ENCODE measurements around the gene TBC1D14. TPM values are rescaled to one million over a fixed set of nuclear protein-coding genes. Genes with fewer than 3 reads are reported as not detected.
"Not testable (repeated sequence)": the region's sequence is repeated elsewhere in the genome, so short reads cannot be mapped to it uniquely, and the experiment has no call there.

TBC1D14 gene
- polyA plus RNA-seq, 1 donor from 2014 or later, result 28.2 TPM

DNA sequence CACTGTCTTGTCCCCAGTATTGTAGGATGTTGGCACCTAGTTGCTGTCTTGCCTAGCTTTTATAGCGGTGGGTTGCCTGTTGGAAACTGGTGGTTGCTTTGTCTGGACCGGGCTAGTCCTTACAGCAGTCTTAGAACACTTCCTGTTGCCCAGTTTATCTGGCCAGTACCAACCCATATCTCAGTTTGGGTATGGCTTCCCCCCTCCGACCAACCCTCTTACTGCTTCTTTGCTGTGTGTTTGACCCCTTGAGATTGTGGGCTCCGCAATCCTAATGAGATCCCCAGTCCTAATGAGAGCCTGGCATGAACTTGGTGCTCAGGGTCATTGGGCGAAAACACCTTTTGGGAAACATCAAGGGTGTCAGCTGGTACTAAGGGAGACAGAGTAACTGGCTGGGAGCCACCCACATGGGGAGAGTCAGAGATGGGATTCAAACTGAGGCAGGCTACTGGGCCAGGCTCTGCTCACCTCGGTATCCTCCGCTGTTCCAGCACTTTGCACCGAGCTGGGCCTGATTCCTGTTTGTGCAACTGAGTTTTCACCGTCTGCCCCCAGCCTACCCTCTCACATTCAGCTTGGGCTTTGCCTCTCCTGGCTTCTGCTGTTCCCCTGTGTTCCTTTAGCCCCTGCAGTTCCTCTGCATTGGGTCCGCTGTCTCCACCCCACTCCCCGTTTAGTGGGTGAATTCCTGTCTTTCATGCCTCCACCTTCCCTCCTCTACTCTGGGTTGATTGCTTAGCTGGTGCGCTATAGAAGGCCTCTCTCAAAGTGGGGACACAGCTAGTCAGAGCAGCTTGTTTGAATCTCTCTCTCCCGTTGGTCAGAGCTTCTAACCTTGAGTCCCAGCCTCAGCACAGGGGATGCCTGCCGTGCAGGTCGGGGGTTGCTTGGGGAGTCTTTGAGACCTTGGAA, 1.6 kb downstream of the TBC1D14 start:
- H3K4me1 Mint-ChIP-seq, result peaks cover 18 to 31% (median 26%) of the 10 kb centered on the region in 3 donors
- peak overlapping the region; percentile 39 to 86 (median 80) for H3K27ac Mint-ChIP-seq
- no peaks in the 10 kb centered on the region for H3K9me3 Mint-ChIP-seq
- no peaks in the 10 kb centered on the region for H3K36me3 Mint-ChIP-seq
- H3K4me3 Mint-ChIP-seq, result peak overlapping the region; percentile 86 to 95 (median 94)
- peaks cover 15% of the 10 kb centered on the region for H3K27me3 Mint-ChIP-seq

DNA sequence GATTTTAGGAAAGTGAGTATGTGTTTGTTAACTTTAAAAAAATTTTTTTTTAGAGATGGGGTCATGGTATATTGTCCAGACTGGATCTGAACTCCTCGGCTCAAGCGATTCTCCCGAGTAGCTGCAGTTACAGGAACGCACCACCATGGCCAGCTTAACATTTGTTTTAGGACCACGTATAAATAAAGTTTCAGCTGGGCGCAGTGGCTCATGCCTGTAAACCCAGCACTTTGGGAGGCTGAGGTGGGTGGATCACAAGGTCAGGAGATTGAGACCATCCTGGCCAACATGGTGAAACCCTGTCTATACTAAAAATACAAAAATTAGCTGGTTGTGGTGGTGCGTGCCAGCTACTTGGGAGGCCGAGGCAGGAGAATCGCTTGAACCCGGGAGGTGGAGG, 2.3 kb downstream of the TBC1D14 start:
- peaks cover 13% of the 10 kb centered on the region for H3K27me3 Mint-ChIP-seq
- peak overlapping the region in 2 of 3 donors; percentile 62 to 86 for H3K27ac Mint-ChIP-seq
- H3K36me3 Mint-ChIP-seq, H3K9me3 Mint-ChIP-seq: not testable (repeated sequence)
- H3K4me3 Mint-ChIP-seq, result peak overlapping the region in 2 of 4 donors; percentile 27 to 95
- peaks cover 24 to 38% (median 33%) of the 10 kb centered on the region in 3 donors for H3K4me1 Mint-ChIP-seq

DNA sequence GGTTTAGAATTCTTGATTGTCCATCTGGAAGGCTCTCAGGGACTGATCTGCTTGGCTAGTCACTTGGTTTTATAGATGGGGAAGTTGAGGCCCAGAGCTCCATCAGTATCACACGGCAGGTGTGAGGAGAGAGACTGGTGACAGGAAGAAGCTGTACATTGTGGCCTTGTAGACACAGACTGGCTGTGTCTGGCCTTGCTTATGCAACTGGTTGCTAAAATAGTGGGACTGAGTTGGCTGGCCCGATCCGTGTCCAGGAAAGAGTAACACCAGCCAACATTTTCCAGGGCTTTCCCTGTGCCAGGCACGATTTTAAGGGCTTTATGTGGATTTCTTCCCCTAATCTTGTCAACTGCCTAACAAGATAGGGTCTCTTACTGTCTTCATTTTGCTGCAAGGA, 2.8 kb downstream of the TBC1D14 start:
- Mint-ChIP-seq H3K4me3 (peak overlapping the region in 3 of 4 donors; percentile 34 to 95 (median 61)), H3K4me1 (peaks cover 29 to 41% (median 39%) of the 10 kb centered on the region in 3 donors), H3K36me3 (no peaks in the 10 kb centered on the region), H3K27me3 (peaks cover 8% of the 10 kb centered on the region), H3K9me3 (no peaks in the 10 kb centered on the region), H3K27ac (peak overlapping the region; percentile 62 to 73 (median 68))

DNA sequence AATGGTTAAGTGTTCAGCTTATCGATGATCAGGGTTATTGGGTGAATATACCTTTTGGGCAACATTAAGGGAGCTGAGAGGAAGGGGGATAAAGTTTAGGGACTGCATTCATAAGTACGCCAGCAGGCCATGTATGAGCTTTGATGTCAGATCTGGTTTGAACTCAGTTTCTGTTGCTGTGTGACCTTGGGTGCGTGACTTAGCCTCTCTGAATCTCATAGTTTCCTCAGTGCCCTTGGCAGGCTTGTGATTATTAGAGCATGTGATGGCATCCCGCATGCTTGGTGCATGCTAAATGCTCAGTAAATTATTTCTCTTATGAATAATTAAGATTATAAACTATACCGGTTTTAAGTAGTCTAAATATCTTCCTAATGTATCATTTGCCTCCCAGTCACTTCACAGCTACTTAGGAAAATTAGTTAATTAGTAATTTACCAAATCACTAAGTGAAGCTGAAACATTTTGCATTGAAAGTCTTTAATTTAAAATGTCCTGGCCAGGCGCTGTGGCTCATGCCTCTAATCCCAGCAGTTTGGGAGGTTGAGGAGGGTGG, 3.8 kb downstream of the TBC1D14 start:
- Mint-ChIP-seq H3K27ac (no peak overlapping the region), H3K27me3 (peaks cover 4% of the 10 kb centered on the region), H3K4me3 (peak overlapping the region in 1 of 4 donors; percentile 95), H3K4me1 (peaks cover 38 to 46% (median 45%) of the 10 kb centered on the region in 3 donors), H3K36me3 (no peaks in the 10 kb centered on the region), H3K9me3 (no peaks in the 10 kb centered on the region)

DNA sequence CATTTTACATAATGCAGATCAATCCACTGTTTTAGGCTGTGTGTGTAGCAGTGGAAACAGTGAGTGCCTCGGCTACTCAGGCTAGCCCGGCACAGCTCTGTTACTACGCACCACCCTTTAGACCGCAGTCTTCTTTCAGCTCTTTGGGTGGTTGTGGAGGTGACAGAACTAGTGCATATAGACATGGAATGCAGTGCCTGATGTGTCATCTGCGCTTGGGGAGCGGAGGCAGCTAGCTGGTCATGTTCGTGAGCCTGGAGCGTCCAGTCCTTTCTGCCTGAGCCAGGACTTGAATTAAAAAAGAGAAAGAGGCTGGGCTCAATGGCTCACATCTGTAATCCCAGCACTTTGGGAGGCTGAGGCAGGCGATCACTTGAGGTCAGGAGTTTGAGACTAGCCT, 4.8 kb downstream of the TBC1D14 start:
- Mint-ChIP-seq H3K4me1 (peaks cover 33 to 41% (median 40%) of the 10 kb centered on the region in 3 donors), H3K4me3 (no peak overlapping the region), H3K27ac (no peak overlapping the region), H3K36me3 (no peaks in the 10 kb centered on the region), H3K27me3 (peaks cover 4% of the 10 kb centered on the region), H3K9me3 (no peaks in the 10 kb centered on the region)

DNA sequence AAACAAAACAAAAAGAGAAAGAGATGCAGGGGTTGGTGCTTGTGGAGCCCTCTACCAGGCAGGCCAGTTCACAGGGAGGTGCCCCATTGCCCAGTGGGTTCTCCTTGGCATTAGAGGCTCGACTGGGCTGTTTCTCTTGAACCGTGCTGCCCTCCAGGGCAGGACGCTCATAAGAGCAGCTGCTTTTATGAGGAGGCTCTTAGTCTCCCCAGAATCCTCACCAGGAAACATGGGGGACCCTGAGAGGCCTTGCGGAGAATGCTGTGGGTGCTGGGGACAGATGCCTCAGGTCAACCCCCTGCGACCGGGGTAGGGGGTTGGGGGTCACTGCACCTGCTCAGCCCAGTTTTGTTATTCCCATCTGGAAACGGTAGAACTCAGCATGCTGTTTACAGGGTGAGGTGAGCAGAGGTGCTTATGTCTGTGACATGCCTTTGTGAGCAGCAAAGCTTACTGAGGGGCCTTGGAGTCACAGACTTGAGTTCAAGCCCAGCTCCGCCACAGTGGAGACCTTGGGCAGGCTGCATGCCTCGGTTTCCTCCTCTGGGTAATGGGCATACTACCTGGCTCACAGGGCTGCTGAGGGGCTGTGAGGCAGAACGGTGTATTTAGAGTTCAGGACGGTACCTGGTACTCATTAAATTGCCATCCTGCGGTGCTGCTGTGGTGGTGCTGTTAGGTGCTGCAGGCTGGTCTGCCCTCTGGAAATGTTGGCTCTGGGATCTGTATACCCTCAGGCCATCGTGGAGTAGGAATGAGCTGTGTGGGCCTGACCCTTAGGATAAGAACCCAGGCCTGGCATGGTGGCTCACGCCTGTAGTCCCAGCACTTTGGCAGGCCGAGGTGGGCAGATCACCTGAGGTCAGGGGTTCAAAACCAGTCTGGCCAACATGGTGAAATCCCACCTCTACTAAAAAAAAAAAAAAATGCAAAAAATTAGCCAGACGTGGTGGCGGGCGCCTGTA, 5.7 kb downstream of the TBC1D14 start:
- Mint-ChIP-seq H3K4me3 (no peak overlapping the region), H3K27me3 (peaks cover 4% of the 10 kb centered on the region), H3K9me3 (no peaks in the 10 kb centered on the region), H3K36me3 (no peaks in the 10 kb centered on the region), H3K4me1 (peaks cover 33 to 42% (median 40%) of the 10 kb centered on the region in 3 donors), H3K27ac (no peak overlapping the region)

DNA sequence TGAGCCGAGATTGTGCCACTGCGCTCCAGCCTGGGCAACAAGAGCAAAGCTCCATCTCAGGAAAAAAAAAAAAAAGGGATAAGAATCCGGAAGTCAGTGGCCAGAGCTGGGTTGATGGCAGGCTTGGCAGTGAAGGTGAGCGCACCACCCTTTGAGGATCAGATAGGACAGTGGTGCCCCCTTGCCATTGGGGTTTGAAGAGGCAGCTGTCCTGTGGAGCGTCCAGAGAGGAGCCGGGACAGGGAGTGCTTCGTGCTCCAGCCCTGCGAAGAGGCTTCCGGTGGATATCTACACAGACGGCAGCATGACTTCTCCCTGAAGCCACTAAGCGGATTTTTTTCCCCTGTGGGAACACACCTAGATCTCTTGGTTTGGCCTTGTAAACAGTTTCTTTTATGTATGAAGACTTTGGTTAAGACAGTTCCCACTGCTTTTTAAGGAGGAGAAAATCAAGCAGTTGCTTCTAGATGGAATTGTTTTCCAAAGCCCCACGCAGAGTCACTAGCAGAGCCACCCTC, 6.5 kb downstream of the TBC1D14 start:
- Mint-ChIP-seq H3K27me3 (no peaks in the 10 kb centered on the region), H3K4me1 (peaks cover 26 to 38% (median 33%) of the 10 kb centered on the region in 3 donors), H3K9me3 (no peaks in the 10 kb centered on the region), H3K27ac (peak overlapping the region in 2 of 3 donors; percentile 6 to 35), H3K36me3 (no peaks in the 10 kb centered on the region), H3K4me3 (peak overlapping the region in 2 of 4 donors; percentile 33 to 76)

DNA sequence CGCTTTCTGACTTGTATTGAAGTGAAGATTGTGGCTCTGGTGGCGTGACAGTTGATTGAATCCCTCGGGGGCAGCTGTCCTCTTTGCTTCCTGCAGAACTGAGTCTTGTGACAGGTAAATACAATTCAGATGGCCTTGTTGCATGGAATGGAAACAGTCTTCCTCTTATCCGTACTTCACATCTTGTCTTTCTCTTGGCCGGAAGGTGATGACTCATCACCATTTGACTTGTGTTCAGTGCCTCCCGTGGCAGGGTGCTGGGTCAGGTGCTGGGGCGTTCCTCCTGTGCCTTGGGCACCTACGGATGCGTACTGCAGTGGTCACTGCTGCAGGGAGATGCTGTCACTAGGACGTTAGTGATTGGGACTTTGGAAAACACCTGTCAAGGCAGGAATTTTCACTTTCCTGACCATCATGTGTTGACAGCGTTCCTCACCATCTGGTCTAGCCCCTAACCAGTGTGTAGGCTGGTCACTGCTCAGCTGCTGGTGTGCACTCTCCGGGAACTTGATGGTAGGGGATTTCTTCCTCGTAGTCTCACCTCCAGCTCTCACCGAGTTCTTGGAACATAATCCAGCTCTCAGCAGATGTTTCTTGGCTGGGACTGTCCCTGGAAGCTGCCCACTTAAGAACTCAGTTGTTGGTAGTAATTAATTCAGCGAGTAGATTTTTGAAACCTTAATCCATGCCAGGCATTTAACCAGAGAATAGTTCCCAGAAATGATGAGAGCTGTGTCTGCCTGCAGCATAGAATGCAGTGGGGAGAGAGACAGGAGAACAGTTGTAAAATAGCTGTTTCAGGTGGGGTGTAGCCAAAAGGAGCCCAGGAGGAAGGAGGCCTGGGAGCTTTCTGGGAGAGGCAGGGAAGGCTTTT, 7.2 kb downstream of the TBC1D14 start:
- H3K27me3 Mint-ChIP-seq, result no peaks in the 10 kb centered on the region
- H3K9me3 Mint-ChIP-seq, result no peaks in the 10 kb centered on the region
- H3K36me3 Mint-ChIP-seq, result no peaks in the 10 kb centered on the region
- peak overlapping the region in 2 of 3 donors; percentile 35 to 78 for H3K27ac Mint-ChIP-seq
- H3K4me1 Mint-ChIP-seq, result peaks cover 23 to 35% (median 28%) of the 10 kb centered on the region in 3 donors
- peak overlapping the region in 2 of 4 donors; percentile 76 for H3K4me3 Mint-ChIP-seq

DNA sequence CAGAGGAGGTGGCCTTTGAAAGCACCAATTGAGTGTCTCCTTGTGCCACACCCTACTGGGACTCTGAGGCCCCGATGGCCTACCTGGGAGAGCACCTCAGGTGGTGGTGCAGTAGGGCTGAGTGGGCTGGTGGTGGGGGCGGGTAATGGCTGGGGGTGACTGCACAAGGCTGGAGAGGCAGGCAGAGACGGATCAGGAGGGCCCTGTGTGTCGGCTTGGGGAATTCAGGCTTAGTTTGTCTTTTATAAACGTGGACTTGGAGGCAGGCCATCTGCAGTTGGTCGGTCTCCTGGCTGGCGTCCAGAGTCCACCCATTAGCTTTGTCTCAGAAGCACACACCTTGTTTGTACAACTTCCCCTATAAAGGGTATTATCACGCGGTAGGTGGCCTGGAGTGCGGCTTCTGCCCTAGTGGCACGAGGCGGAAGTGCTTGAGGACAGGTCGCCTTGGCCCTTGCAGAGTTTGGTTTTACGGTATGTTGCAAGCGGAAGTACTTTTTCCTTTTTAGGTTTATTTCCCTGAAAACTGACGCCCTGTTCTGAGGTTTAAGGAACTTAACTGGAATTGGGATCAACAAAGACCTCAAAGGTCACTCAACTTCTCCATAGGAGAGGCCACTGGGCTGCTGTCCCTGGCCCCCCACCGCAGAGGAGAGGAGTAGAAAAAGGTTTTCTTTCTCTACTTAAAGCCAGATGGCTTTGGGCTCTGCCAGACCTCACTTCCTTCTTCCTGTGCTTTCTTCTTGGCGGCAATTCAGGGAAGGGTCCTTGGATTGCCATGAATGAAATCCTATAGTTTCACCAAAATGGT, 8.0 kb downstream of the TBC1D14 start:
- H3K27me3 Mint-ChIP-seq, result no peaks in the 10 kb centered on the region
- H3K4me3 Mint-ChIP-seq, result peak overlapping the region in 3 of 4 donors; percentile 69 to 76 (median 74)
- H3K36me3 Mint-ChIP-seq, result peaks cover 1% of the 10 kb centered on the region
- peaks cover 21 to 31% (median 23%) of the 10 kb centered on the region in 3 donors for H3K4me1 Mint-ChIP-seq
- H3K9me3 Mint-ChIP-seq, result no peaks in the 10 kb centered on the region
- H3K27ac Mint-ChIP-seq, result peak overlapping the region; percentile 40 to 94 (median 78)

DNA sequence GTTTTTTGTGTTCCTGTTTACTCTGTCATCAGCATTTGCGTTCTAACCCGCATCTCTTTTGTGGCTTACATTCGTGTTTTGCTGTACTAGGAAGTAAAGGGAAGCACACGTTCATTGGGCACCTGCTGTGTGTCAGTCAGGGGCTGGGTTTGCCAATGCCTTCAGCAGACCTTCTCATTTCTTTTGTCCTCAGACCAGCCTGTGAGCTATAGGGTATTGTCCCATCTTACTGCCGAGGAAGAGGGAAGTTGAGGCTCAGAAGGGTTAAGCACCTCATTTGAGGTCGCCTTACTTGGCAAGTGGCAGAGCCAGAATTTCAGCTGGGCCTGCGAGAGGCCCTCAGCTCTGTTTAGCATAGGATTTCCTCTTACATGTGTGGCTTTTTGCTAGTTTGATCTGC, 8.7 kb downstream of the TBC1D14 start:
- Mint-ChIP-seq H3K4me1 (peaks cover 21 to 29% (median 23%) of the 10 kb centered on the region in 3 donors), H3K4me3 (peak overlapping the region in 3 of 4 donors; percentile 29 to 69 (median 34)), H3K36me3 (peaks cover 2% of the 10 kb centered on the region), H3K27ac (peak overlapping the region; percentile 40 to 94 (median 76)), H3K9me3 (no peaks in the 10 kb centered on the region), H3K27me3 (no peaks in the 10 kb centered on the region)

DNA sequence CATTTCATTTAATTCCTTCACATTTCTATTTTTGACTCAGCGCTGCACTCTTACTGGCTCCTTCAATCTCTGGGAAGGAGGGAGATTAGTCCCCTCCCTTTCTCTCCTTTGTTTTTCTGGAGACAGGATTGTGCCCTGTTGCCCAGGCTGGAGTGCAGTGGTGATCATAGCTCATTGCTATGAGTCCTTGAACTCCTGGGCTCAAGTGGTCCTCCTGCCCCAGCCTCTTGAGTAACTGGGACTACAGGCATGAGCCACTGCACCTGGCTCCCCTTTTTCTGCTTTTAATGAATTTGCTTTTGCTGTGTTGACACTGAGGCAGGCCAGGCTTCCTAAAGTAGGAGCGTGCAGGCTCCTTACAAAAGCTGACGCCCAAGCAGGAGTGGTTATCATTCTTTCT, 10.5 kb downstream of the TBC1D14 start:
- no peaks in the 10 kb centered on the region for H3K27me3 Mint-ChIP-seq
- H3K36me3 Mint-ChIP-seq, result peaks cover 3% of the 10 kb centered on the region
- H3K9me3 Mint-ChIP-seq, result no peaks in the 10 kb centered on the region
- H3K4me1 Mint-ChIP-seq, result peaks cover 21 to 29% (median 23%) of the 10 kb centered on the region in 3 donors
- H3K27ac Mint-ChIP-seq, result no peak overlapping the region
- H3K4me3 Mint-ChIP-seq, result no peak overlapping the region

DNA sequence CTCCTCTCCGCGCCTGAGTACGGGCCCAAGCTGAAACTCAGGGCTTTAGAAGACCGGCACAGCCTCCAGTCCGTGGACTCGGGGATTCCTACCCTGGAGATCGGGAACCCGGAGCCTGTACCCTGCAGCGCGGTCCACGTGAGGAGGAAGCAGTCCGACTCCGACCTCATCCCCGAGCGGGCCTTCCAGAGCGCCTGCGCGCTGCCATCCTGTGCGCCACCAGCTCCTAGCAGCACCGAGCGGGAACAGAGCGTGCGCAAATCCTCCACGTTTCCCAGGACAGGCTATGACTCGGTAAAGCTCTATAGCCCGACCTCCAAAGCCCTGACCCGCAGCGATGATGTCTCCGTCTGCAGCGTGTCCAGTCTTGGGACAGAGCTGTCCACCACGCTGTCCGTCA, 13.9 kb downstream of the TBC1D14 start:
- Mint-ChIP-seq H3K27ac (no peak overlapping the region), H3K36me3 (peaks cover 6% of the 10 kb centered on the region), H3K4me3 (no peak overlapping the region), H3K27me3 (no peaks in the 10 kb centered on the region), H3K9me3 (no peaks in the 10 kb centered on the region), H3K4me1 (peaks cover 5 to 19% (median 7%) of the 10 kb centered on the region in 3 donors)

DNA sequence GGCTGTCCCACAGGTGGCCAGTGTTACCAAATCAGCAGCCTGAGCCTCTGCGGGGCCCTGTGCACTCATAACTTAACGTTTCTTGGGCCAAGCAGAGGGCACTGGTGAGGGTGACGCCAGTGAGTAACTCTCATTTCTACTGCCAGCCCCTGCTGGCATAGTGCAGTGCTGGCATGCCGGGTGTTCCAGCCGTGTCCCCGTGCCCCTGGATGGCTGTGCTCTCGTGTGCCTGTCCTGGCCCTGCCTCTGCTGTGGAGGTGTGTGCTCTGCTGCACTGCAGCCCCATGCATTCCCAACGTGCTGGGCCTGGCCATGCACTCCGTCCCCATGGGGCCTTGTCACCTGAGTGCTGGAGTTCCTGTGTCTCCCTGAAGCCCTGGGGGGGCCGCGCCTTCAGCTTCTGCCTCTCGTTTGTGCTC, 14.7 kb downstream of the TBC1D14 start:
- Mint-ChIP-seq H3K4me3 (no peak overlapping the region), H3K4me1 (peaks cover 5 to 18% (median 7%) of the 10 kb centered on the region in 3 donors), H3K27me3 (no peaks in the 10 kb centered on the region), H3K27ac (no peak overlapping the region), H3K9me3 (no peaks in the 10 kb centered on the region), H3K36me3 (peaks cover 6% of the 10 kb centered on the region)

Data from IgD-negative memory B cell (primary cell).